ENCODE results near the gene TMEM120B.
"Not testable (repeated sequence)": the region's sequence is repeated elsewhere in the genome, so short reads cannot be mapped to it uniquely, and the experiment has no call there.

TMEM120B gene

DNA sequence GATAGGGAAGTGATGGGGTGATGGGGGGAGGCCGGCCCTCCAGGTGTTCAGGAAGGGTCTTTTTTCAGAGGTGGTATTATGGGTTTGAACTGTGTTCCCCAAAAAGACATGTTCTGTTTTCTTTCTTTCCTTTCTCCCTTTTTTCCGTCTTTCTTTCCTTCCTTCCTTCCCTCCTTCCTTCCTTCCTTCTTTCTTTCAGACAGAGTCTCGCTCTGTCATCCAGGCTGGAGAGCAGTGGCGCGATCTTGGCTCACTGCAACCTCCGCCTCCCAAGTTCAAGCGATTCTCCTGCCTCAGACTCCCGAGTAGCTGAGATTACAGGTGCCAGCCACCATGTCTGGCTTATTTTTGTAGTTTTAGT, 3.5 kb upstream of the TMEM120B start:
- H3K36me3 ChIP-seq (ENCODE audit: control insufficient read depth in 2 of 2, insufficient read depth in 2 of 2, low read length in 2 of 2); H3K27me3 ChIP-seq (ENCODE audit: control insufficient read depth in 2 of 2, insufficient read depth in 2 of 2, low read length in 2 of 2); H3K4me1 ChIP-seq (ENCODE audit: control insufficient read depth in 2 of 2, insufficient read depth in 2 of 2, low read length in 2 of 2); H3K9ac ChIP-seq (ENCODE audit: low read depth in 1 of 2, low read length in 2 of 2); H3K4me3 ChIP-seq (ENCODE audit: low read length in 2 of 2); H3K27ac ChIP-seq (ENCODE audit: low read depth in 2 of 2, low read length in 2 of 2); H3K9me3 ChIP-seq (ENCODE audit: control insufficient read depth in 2 of 2, low read length in 2 of 2): not testable (repeated sequence)

DNA sequence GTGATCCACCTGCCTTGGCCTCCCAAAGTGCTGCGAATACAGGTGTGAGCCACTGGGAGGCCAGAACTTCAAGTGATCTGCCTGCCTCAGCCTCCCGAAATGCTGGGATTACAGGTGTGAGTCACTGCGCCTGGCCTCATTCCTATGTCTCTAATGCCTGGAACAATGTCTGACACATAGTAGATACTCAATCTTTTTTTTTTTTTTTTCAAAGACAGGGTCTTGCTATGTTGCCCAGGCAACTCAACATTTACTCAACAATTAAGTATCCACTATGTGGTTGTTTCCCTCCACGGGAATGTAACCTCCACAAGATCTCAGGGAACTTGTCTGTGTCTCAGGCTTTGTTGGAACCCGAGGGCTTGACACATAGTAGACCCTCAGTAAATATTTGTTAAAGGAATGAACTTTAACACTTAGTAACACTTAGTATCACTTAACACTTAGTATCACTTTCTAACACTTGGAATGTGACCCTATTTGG, 3.0 kb upstream of the TMEM120B start:
- Histone ChIP-seq H3K9me3 (ENCODE audit: control insufficient read depth in 2 of 2, low read length in 2 of 2) (no peaks in the 10 kb centered on the region), H3K36me3 (ENCODE audit: control insufficient read depth in 2 of 2, insufficient read depth in 2 of 2, low read length in 2 of 2) (no peaks in the 10 kb centered on the region), H3K27ac (ENCODE audit: low read depth in 2 of 2, low read length in 2 of 2) (no peak overlapping the region), H3K4me1 (ENCODE audit: control insufficient read depth in 2 of 2, insufficient read depth in 2 of 2, low read length in 2 of 2) (peaks cover 3 to 8% of the 10 kb centered on the region in 2 donors), H3K4me3 (ENCODE audit: low read length in 2 of 2) (no peak overlapping the region), H3K9ac (ENCODE audit: low read depth in 1 of 2, low read length in 2 of 2) (no peak overlapping the region), H3K27me3 (ENCODE audit: control insufficient read depth in 2 of 2, insufficient read depth in 2 of 2, low read length in 2 of 2) (peaks cover 0 to under 1% of the 10 kb centered on the region in 2 donors)

DNA sequence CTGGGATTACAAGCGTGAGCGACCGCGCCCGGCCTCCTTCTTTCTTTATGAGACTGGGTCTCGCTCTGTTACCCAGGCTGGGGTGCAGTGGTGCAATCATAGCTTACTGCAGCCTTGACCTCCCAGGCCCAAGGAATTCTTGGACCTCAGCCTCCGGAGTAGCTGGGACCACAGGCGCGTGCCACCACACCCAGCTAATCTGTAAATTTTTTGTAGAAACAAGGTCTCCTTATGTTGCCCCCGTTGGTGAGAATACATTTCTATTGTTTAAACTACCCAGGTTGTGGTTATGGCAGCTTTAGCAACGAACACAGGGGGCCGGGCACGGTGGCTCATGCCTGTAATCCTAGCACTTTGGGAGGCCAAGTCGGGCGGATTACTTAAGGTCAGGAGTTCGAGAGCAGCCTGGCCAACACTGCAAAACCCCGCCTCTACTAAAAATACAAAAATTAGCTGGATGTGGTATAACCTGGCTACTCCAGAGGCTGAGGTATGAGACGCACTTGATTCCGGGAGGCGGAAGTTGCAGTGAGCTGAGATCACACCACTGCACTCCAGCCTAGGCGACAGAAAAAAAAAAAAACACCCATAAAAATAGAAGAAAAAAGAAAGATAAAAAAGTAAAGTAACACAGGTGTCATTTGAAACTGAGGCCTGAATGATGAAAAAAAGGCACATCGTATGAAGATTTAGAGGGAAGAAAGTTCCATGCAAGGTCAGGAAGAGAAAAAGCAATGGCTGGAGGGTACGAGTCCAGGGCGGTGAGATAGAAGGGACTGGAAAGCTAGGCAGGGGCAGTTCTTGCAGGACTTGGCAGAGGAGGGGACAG, 977 bp upstream of the TMEM120B start:
- Histone ChIP-seq H3K9me3 (ENCODE audit: control insufficient read depth in 2 of 2, low read length in 2 of 2) (no peaks in the 10 kb centered on the region), H3K27me3 (ENCODE audit: control insufficient read depth in 2 of 2, insufficient read depth in 2 of 2, low read length in 2 of 2) (no peaks in the 10 kb centered on the region), H3K4me1 (ENCODE audit: control insufficient read depth in 2 of 2, insufficient read depth in 2 of 2, low read length in 2 of 2) (peaks cover 3 to 8% of the 10 kb centered on the region in 2 donors), H3K9ac (ENCODE audit: low read depth in 1 of 2, low read length in 2 of 2) (peak overlapping the region; percentile 76 to 97), H3K27ac (ENCODE audit: low read depth in 2 of 2, low read length in 2 of 2) (peak overlapping the region; percentile 74 to 89), H3K4me3 (ENCODE audit: low read length in 2 of 2) (peak overlapping the region; percentile 65 to 89), H3K36me3 (ENCODE audit: control insufficient read depth in 2 of 2, insufficient read depth in 2 of 2, low read length in 2 of 2) (no peaks in the 10 kb centered on the region)

DNA sequence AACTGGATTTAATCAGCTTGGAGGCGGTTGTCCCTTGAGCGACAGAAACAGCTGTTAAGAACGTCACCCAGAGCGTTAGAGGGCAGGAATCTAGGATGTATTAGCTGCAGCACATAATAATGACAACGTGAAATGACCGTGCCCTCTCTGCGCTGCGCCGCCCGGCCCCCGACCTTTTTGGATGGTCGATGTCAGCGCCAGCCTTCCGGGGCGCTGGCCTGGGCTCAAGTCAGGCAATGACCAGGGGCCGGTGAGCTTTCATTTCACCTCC, 427 bp upstream of the TMEM120B start:
- Histone ChIP-seq H3K9me3 (ENCODE audit: control insufficient read depth in 2 of 2, low read length in 2 of 2) (no peaks in the 10 kb centered on the region), H3K27ac (ENCODE audit: low read depth in 2 of 2, low read length in 2 of 2) (peak overlapping the region; percentile 74 to 89), H3K27me3 (ENCODE audit: control insufficient read depth in 2 of 2, insufficient read depth in 2 of 2, low read length in 2 of 2) (no peaks in the 10 kb centered on the region), H3K4me3 (ENCODE audit: low read length in 2 of 2) (peak overlapping the region; percentile 65 to 89), H3K36me3 (ENCODE audit: control insufficient read depth in 2 of 2, insufficient read depth in 2 of 2, low read length in 2 of 2) (no peaks in the 10 kb centered on the region), H3K9ac (ENCODE audit: low read depth in 1 of 2, low read length in 2 of 2) (peak overlapping the region; percentile 76 to 97), H3K4me1 (ENCODE audit: control insufficient read depth in 2 of 2, insufficient read depth in 2 of 2, low read length in 2 of 2) (peaks cover 3 to 8% of the 10 kb centered on the region in 2 donors)

DNA sequence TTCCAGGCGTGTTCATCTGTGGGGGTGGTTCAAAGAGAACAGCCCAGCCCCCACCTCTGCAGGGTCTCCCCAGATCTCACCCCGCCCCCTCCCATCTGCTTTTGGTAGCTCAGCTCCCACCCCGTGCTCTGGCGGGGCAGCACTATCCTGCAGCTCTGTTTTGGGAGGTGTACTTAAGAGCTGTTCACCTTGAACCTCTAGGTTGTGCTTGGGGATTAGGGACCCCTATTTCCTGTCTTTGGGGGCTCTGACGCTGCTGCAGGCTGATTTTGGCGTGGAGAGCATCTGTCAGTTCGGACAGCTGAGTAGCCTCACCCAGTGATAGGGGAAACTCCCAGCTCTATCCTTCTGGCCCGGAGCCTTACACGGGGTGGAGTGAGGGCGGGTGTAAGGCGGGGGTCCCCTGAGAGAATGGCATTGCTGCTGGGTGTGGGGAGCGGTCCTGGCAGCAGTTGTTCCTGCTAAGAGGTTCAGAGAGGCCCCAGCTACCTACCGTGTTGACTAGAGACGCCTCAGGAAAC, 765 bp downstream of the TMEM120B start:
- Histone ChIP-seq H3K27me3 (ENCODE audit: control insufficient read depth in 2 of 2, insufficient read depth in 2 of 2, low read length in 2 of 2) (no peaks in the 10 kb centered on the region), H3K9ac (ENCODE audit: low read depth in 1 of 2, low read length in 2 of 2) (peak overlapping the region; percentile 52 to 76), H3K4me1 (ENCODE audit: control insufficient read depth in 2 of 2, insufficient read depth in 2 of 2, low read length in 2 of 2) (peaks cover 3 to 8% of the 10 kb centered on the region in 2 donors), H3K36me3 (ENCODE audit: control insufficient read depth in 2 of 2, insufficient read depth in 2 of 2, low read length in 2 of 2) (no peaks in the 10 kb centered on the region), H3K27ac (ENCODE audit: low read depth in 2 of 2, low read length in 2 of 2) (no peak overlapping the region), H3K9me3 (ENCODE audit: control insufficient read depth in 2 of 2, low read length in 2 of 2) (no peaks in the 10 kb centered on the region), H3K4me3 (ENCODE audit: low read length in 2 of 2) (peak overlapping the region; percentile 65 to 89)

DNA sequence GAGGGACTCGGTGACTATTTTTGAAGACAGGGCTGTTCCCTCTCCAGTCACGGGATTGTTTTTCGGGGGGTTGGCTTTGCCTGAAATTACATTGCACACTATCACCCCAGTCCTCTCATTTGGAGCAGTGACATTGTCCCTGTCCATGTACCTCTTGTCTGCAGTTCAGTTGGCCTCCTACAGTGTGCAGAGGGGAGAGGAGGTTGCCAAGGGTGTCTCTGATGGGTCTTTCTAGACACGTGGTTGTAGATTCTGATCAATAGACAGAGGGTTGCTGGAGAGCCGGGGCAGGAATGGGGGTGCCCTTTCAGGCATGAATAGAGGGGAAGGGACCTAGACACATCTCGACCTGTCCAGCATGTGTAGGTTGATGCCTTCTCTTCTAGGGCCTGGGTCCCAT, 1.2 kb downstream of the TMEM120B start:
- Histone ChIP-seq H3K27me3 (ENCODE audit: control insufficient read depth in 2 of 2, insufficient read depth in 2 of 2, low read length in 2 of 2) (no peaks in the 10 kb centered on the region), H3K4me3 (ENCODE audit: low read length in 2 of 2) (peak overlapping the region; percentile 65 to 89), H3K9ac (ENCODE audit: low read depth in 1 of 2, low read length in 2 of 2) (no peak overlapping the region), H3K27ac (ENCODE audit: low read depth in 2 of 2, low read length in 2 of 2) (no peak overlapping the region), H3K36me3 (ENCODE audit: control insufficient read depth in 2 of 2, insufficient read depth in 2 of 2, low read length in 2 of 2) (no peaks in the 10 kb centered on the region), H3K9me3 (ENCODE audit: control insufficient read depth in 2 of 2, low read length in 2 of 2) (no peaks in the 10 kb centered on the region), H3K4me1 (ENCODE audit: control insufficient read depth in 2 of 2, insufficient read depth in 2 of 2, low read length in 2 of 2) (peaks cover 3 to 8% of the 10 kb centered on the region in 2 donors)

DNA sequence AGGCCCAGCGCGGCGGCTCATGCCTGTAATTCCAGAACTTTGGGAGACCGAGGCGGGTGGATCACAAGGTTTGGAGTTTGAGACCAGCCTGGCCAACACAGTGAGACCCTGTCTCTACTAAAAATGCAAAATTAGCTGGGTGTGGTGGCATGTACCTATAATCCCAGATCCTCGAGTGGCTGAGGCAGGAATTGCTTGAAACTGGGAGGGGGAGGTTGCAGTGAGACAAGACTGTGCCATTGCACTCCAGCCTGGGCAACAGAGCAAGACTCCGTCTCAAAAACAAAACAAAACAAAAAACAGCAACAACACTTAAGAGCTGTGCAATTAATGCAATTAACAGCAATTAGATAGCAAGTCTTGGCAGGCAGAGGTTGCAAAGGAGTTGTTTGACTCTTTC, 2.5 kb downstream of the TMEM120B start:
- H3K27me3 ChIP-seq (ENCODE audit: control insufficient read depth in 2 of 2, insufficient read depth in 2 of 2, low read length in 2 of 2); H3K27ac ChIP-seq (ENCODE audit: low read depth in 2 of 2, low read length in 2 of 2); H3K36me3 ChIP-seq (ENCODE audit: control insufficient read depth in 2 of 2, insufficient read depth in 2 of 2, low read length in 2 of 2); H3K9ac ChIP-seq (ENCODE audit: low read depth in 1 of 2, low read length in 2 of 2); H3K4me1 ChIP-seq (ENCODE audit: control insufficient read depth in 2 of 2, insufficient read depth in 2 of 2, low read length in 2 of 2); H3K4me3 ChIP-seq (ENCODE audit: low read length in 2 of 2); H3K9me3 ChIP-seq (ENCODE audit: control insufficient read depth in 2 of 2, low read length in 2 of 2): not testable (repeated sequence)

DNA sequence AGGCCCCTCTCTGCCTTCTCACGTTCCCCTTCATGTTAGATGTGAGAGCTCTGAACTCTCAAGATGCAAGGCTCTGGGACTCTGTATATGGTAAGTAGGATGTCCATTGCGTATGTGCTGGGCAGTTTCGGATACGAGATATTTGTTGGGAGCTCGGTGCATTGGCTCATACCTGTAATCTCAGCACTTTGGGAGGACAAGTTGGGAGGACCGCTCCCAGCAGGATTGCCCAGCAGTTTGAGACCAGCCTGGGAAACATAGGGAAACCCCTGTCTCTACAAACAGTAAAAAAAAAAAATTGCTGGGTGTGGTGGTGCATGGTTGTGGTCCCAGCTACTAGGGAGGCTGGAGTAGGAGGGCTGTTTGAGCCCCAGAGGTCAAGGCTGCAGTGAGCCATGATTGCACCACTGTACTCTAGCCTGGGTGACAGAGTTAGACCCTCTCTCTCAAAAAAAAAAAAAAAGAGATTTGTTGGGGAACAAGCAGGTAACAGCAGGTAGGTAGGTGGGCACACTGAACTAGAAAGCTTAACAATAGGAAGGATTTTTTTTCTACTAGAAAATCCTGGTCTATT, 3.4 kb downstream of the TMEM120B start:
- Histone ChIP-seq H3K9ac (ENCODE audit: low read depth in 1 of 2, low read length in 2 of 2) (no peak overlapping the region), H3K4me1 (ENCODE audit: control insufficient read depth in 2 of 2, insufficient read depth in 2 of 2, low read length in 2 of 2) (peaks cover 3 to 8% of the 10 kb centered on the region in 2 donors)

DNA sequence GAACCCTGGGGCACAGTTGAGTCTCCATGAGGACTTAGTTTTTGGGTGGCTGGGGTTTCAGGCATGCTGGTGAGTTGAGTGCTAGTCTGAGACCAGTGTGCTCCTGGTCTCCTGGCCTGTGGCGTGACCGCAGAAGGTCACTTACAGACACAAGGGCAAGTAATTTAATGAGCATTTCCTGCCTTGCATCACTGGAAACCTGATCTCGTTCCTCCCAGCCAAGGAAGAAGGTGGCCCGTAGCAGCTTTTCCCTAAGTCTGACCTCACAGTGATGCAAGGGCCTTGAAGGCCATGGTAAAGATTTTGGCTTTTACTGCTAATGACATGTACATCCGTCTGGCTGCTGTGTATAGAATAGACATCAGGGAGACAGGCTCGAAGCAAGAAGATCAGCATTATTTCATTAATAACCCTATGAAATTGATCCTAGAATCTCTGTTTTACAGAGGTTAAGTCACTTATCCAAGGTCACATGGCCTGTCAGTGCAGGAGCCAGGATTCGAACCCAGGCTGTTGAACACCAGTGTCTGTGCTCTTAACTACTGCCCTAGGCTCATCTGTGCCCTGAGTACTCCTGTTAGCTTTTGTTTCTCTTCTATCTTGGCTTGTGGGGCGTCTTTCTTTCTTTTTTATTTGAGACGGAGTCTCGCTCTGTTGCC, 4.6 kb downstream of the TMEM120B start:
- H3K9me3 ChIP-seq (ENCODE audit: control insufficient read depth in 2 of 2, low read length in 2 of 2): no peaks in the 10 kb centered on the region
- H3K4me3 ChIP-seq (ENCODE audit: low read length in 2 of 2): no peak overlapping the region
- H3K4me1 ChIP-seq (ENCODE audit: control insufficient read depth in 2 of 2, insufficient read depth in 2 of 2, low read length in 2 of 2): peaks cover 3 to 8% of the 10 kb centered on the region in 2 donors
- H3K9ac ChIP-seq (ENCODE audit: low read depth in 1 of 2, low read length in 2 of 2): no peak overlapping the region
- H3K27me3 ChIP-seq (ENCODE audit: control insufficient read depth in 2 of 2, insufficient read depth in 2 of 2, low read length in 2 of 2): no peaks in the 10 kb centered on the region
- H3K27ac ChIP-seq (ENCODE audit: low read depth in 2 of 2, low read length in 2 of 2): no peak overlapping the region
- no peaks in the 10 kb centered on the region for H3K36me3 ChIP-seq (ENCODE audit: control insufficient read depth in 2 of 2, insufficient read depth in 2 of 2, low read length in 2 of 2)

More for the DNA sequence above, 3.4 kb downstream of the TMEM120B start:
- no peaks in the 10 kb centered on the region for H3K9me3 ChIP-seq (ENCODE audit: control insufficient read depth in 2 of 2, low read length in 2 of 2)
- H3K36me3 ChIP-seq (ENCODE audit: control insufficient read depth in 2 of 2, insufficient read depth in 2 of 2, low read length in 2 of 2): no peaks in the 10 kb centered on the region
- no peak overlapping the region for H3K27ac ChIP-seq (ENCODE audit: low read depth in 2 of 2, low read length in 2 of 2)
- H3K4me3 ChIP-seq (ENCODE audit: low read length in 2 of 2): no peak overlapping the region
- no peaks in the 10 kb centered on the region for H3K27me3 ChIP-seq (ENCODE audit: control insufficient read depth in 2 of 2, insufficient read depth in 2 of 2, low read length in 2 of 2)

DNA sequence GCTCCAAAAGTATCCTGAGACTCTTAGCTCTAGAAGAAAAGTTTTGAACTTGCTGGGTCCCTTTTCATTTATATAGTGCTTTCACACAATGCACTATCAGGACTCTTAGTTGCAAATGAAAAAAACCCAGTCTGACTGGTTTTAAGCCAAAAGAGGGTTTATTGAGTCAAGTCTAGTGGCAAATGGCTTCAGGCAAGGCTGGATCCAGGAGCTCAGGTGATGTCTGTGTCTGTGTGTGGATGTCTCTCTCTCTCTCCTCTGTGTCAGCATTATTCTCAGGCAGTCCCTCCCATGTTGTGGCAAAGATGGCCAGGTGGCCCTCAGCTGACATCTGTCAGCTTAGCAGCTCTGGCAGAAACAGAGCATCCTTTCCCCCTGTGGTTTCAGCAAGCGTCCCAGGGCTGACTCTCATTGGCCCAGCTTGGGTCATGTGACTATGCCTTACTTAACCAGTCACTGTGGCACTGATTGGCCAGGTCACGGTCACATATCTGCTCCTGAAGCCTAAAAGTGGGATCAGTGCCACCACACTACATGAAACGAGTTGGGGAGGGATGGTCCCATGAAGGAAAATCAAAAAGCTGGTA, 6.2 kb downstream of the TMEM120B start:
- no peaks in the 10 kb centered on the region for H3K4me1 ChIP-seq (ENCODE audit: control insufficient read depth in 2 of 2, insufficient read depth in 2 of 2, low read length in 2 of 2)
- no peak overlapping the region for H3K27ac ChIP-seq (ENCODE audit: low read depth in 2 of 2, low read length in 2 of 2)
- H3K36me3 ChIP-seq (ENCODE audit: control insufficient read depth in 2 of 2, insufficient read depth in 2 of 2, low read length in 2 of 2): no peaks in the 10 kb centered on the region

More for the DNA sequence above, 6.2 kb downstream of the TMEM120B start:
- H3K9me3 ChIP-seq (ENCODE audit: control insufficient read depth in 2 of 2, low read length in 2 of 2): no peaks in the 10 kb centered on the region
- no peak overlapping the region for H3K4me3 ChIP-seq (ENCODE audit: low read length in 2 of 2)
- no peaks in the 10 kb centered on the region for H3K27me3 ChIP-seq (ENCODE audit: control insufficient read depth in 2 of 2, insufficient read depth in 2 of 2, low read length in 2 of 2)
- no peak overlapping the region for H3K9ac ChIP-seq (ENCODE audit: low read depth in 1 of 2, low read length in 2 of 2)
